Vagina (tissue), 2 donors: ENCODE measurements around the gene BICD1.

Source experiments
- POLR2A ChIP-seq, 2 donors: fragments of 450-650 bp; IDR thresholded peaks; one replicate each; pipeline ENCODE4 v1.6.1; 2017; ENCODE audit warnings: antibody characterized with exemption in 2 of 2, mild to moderate bottlenecking in 2 of 2, moderate library complexity in 2 of 2
- POLR2AphosphoS5 ChIP-seq, 2 donors: sonication (generic); formaldehyde crosslinking; IDR thresholded peaks; one replicate each; pipeline ENCODE4 v1.9.0; 2017; ENCODE audit warnings: antibody characterized with exemption in 2 of 2, mild to moderate bottlenecking in 2 of 2, low read depth in 1 of 2; ENCODE audit not compliant: insufficient read depth in 1 of 2
- TF ChIP-seq, protein P1 (sequence below), 3 experiments: fragments of 450-650 bp in 2 of 3; fragments of 200-600 bp in 1 of 3; sonication (generic) in 1 of 3; IDR thresholded peaks; one replicate each; pipeline ENCODE4 v1.5.1; 2017 to 2019; ENCODE audit warnings: antibody characterized with exemption in 3 of 3, mild to moderate bottlenecking in 2 of 3, moderate library complexity in 2 of 3

DNA sequence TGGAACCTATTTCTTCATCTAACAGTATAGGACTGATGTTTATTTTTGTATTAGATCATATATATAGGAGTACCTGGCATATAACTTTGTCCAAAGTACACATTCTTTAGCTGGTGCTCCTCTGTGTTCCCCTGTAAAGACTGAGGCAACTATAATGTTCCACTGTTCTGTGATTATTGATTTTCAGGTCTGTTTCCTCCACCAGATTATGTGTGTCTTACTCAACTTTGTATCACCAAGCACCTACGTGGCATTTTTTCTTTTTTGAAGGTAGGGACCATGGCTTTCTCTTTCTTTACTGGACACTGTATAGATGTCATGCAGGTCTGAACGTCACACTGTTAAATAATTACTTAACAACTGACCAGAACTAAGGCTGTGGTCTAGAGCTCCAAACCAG lies 29.3 kb downstream of the BICD1 start:
- TF ChIP-seq POLR2AphosphoS5 (IDR thresholded peaks at IDR 0.05; ENCODE audit: insufficient read depth in 1 of 2, low read depth in 1 of 2) (no peak), POLR2A (IDR thresholded peaks at IDR 0.05) (no peak)
- TF ChIP-seq, protein P1, sequence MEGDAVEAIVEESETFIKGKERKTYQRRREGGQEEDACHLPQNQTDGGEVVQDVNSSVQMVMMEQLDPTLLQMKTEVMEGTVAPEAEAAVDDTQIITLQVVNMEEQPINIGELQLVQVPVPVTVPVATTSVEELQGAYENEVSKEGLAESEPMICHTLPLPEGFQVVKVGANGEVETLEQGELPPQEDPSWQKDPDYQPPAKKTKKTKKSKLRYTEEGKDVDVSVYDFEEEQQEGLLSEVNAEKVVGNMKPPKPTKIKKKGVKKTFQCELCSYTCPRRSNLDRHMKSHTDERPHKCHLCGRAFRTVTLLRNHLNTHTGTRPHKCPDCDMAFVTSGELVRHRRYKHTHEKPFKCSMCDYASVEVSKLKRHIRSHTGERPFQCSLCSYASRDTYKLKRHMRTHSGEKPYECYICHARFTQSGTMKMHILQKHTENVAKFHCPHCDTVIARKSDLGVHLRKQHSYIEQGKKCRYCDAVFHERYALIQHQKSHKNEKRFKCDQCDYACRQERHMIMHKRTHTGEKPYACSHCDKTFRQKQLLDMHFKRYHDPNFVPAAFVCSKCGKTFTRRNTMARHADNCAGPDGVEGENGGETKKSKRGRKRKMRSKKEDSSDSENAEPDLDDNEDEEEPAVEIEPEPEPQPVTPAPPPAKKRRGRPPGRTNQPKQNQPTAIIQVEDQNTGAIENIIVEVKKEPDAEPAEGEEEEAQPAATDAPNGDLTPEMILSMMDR (IDR thresholded peaks at IDR 0.05), result no peak
